ENCODE measurements around the gene TIAM1.

TIAM1 gene

DNA sequence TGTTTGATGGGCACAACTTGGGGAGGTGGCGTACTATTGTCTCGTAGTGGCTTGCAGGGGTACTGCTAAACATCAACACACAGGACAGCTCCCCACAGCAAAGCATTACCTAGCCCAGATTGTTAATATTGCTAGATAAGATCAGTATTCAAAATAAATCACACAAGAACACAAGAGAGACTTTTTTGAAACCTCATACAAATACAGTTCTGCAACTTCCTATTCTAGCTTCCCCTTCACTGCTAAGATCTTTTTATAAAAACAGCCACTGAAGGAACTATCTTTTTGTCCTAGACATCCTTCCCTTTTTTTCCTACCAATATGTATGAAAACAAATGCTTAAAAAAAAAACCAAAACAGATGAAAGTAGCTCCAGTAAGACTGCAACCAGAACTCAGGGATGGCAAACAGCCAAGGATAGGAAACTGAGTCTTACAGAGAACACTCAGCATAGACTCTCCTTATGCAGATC lies 167.9 kb downstream of the TIAM1 start:
- Histone ChIP-seq H3K27ac (ENCODE audit: low read depth, low read length) (no peak overlapping the region), H3F3A (ENCODE audit: control insufficient read depth, insufficient read depth) (no peaks in the 10 kb centered on the region), H3K9me2 (replicated peaks; ENCODE audit: control insufficient read depth, low read length) (no peaks in the 10 kb centered on the region), H3K27me3 (ENCODE audit: control insufficient read depth, low read length) (no peaks in the 10 kb centered on the region), H3K4me1 (ENCODE audit: control insufficient read depth, low read length) (peaks cover 7% of the 10 kb centered on the region), H3K4me3 (ENCODE audit: low read length) (no peak overlapping the region), H4K20me1 (ENCODE audit: control insufficient read depth, insufficient read depth, low read depth, low read length) (no peaks in the 10 kb centered on the region), H3K4me2 (ENCODE audit: low read length) (no peak overlapping the region), H3K79me2 (ENCODE audit: control insufficient read depth, low read length) (no peaks in the 10 kb centered on the region), H3K36me3 (ENCODE audit: control insufficient read depth, low read length) (no peaks in the 10 kb centered on the region), H3K9me3 (ENCODE audit: control insufficient read depth, insufficient read depth, low read length) (no peaks in the 10 kb centered on the region)
- TF ChIP-seq, protein P1, sequence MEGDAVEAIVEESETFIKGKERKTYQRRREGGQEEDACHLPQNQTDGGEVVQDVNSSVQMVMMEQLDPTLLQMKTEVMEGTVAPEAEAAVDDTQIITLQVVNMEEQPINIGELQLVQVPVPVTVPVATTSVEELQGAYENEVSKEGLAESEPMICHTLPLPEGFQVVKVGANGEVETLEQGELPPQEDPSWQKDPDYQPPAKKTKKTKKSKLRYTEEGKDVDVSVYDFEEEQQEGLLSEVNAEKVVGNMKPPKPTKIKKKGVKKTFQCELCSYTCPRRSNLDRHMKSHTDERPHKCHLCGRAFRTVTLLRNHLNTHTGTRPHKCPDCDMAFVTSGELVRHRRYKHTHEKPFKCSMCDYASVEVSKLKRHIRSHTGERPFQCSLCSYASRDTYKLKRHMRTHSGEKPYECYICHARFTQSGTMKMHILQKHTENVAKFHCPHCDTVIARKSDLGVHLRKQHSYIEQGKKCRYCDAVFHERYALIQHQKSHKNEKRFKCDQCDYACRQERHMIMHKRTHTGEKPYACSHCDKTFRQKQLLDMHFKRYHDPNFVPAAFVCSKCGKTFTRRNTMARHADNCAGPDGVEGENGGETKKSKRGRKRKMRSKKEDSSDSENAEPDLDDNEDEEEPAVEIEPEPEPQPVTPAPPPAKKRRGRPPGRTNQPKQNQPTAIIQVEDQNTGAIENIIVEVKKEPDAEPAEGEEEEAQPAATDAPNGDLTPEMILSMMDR (IDR thresholded peaks at IDR 0.05; ENCODE audit: low read depth, low read length, poor library complexity, severe bottlenecking) = no peak

DNA sequence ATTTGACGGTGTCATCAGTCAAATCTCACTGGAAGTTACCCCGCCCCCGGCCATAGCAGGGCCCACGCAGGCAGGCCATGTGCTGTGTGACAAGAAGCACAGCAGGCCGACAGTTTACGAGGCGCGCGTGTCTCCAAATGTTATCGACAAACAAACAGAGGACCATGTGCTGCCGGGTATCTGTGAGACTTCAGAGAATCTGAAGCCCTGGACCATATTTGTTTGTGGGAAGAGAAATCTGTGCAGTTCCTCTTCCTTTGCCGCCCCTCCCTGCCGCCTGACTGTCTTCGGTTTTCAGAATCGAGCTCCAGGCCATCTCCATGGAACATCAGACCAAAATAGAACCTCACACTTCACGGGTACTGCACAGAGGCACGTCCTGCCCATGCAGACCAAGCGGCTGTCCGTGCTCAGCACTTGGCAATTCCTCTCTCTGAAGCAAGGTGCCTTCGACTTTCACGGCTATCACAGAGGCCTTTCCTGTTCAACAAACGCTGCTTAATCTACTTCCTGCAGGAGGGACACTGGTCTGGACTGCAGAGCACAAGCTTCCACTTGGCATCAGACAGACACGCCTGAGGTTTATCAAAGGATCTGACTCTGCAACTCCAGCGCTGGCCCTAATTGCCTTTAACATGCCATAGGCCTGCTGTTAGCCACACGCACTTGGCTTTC lies 170.0 kb downstream of the TIAM1 start:
- Histone ChIP-seq H3K79me2 (ENCODE audit: control insufficient read depth, low read length) (no peaks in the 10 kb centered on the region), H3K4me1 (ENCODE audit: control insufficient read depth, low read length) (peaks cover 7% of the 10 kb centered on the region), H3K4me2 (ENCODE audit: low read length) (no peak overlapping the region), H3K27me3 (ENCODE audit: control insufficient read depth, low read length) (no peaks in the 10 kb centered on the region), H3K9me3 (ENCODE audit: control insufficient read depth, insufficient read depth, low read length) (no peaks in the 10 kb centered on the region), H4K20me1 (ENCODE audit: control insufficient read depth, insufficient read depth, low read depth, low read length) (no peaks in the 10 kb centered on the region), H3K36me3 (ENCODE audit: control insufficient read depth, low read length) (no peaks in the 10 kb centered on the region), H3K4me3 (ENCODE audit: low read length) (no peak overlapping the region), H3K27ac (ENCODE audit: low read depth, low read length) (no peak overlapping the region), H3K9me2 (replicated peaks; ENCODE audit: control insufficient read depth, low read length) (no peaks in the 10 kb centered on the region), H3F3A (ENCODE audit: control insufficient read depth, insufficient read depth) (no peaks in the 10 kb centered on the region)
- TF ChIP-seq EZH2phosphoT487 (IDR thresholded peaks at IDR 0.05; ENCODE audit: borderline replicate concordance, low read length) = no peak
- TF ChIP-seq, protein P1 (IDR thresholded peaks at IDR 0.05; ENCODE audit: low read depth, low read length, poor library complexity, severe bottlenecking) = no peak

DNA sequence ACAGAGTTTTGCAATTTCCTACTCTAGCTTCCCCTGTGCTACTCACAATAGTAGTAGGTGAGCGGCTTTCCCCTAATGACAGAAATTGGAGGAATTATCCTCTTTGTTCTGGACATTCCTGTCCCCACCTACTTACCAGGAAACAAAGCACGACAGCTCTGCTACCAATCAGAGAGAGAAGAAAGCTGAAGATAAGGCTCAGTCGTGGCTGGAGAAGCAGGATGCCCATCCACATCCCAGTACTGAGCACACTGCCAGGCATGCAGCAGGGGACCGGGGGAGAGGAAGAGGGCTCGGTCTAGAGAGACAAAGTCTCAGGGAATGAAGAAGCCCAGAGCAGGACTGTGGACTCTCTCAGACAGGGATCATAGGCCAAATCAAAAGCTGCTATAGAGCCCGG lies 171.7 kb downstream of the TIAM1 start:
- H3K79me2 ChIP-seq (ENCODE audit: control insufficient read depth, low read length) = no peaks in the 10 kb centered on the region
- no peak overlapping the region for H3K4me2 ChIP-seq (ENCODE audit: low read length)
- no peak for TF ChIP-seq EZH2phosphoT487 (IDR thresholded peaks at IDR 0.05; ENCODE audit: borderline replicate concordance, low read length)
- TF ChIP-seq, protein P1 (IDR thresholded peaks at IDR 0.05; ENCODE audit: low read depth, low read length, poor library complexity, severe bottlenecking) = no peak
- H4K20me1 ChIP-seq (ENCODE audit: control insufficient read depth, insufficient read depth, low read depth, low read length) = no peaks in the 10 kb centered on the region
- no peaks in the 10 kb centered on the region for H3K9me3 ChIP-seq (ENCODE audit: control insufficient read depth, insufficient read depth, low read length)
- no peaks in the 10 kb centered on the region for H3K27me3 ChIP-seq (ENCODE audit: control insufficient read depth, low read length)
- H3K9me2 ChIP-seq (replicated peaks; ENCODE audit: control insufficient read depth, low read length) = no peaks in the 10 kb centered on the region
- H3F3A ChIP-seq (ENCODE audit: control insufficient read depth, insufficient read depth) = no peaks in the 10 kb centered on the region
- H3K27ac ChIP-seq (ENCODE audit: low read depth, low read length) = no peak overlapping the region
- peaks cover 7% of the 10 kb centered on the region for H3K4me1 ChIP-seq (ENCODE audit: control insufficient read depth, low read length)
- H3K36me3 ChIP-seq (ENCODE audit: control insufficient read depth, low read length) = no peaks in the 10 kb centered on the region
- no peak overlapping the region for H3K4me3 ChIP-seq (ENCODE audit: low read length)

Measured in DOHH2 (cell line).